Measurements from ENCODE around the gene CCDC184.
"Not testable (repeated sequence)": the region's sequence is repeated elsewhere in the genome, so short reads cannot be mapped to it uniquely, and the experiment has no call there.

DNA sequence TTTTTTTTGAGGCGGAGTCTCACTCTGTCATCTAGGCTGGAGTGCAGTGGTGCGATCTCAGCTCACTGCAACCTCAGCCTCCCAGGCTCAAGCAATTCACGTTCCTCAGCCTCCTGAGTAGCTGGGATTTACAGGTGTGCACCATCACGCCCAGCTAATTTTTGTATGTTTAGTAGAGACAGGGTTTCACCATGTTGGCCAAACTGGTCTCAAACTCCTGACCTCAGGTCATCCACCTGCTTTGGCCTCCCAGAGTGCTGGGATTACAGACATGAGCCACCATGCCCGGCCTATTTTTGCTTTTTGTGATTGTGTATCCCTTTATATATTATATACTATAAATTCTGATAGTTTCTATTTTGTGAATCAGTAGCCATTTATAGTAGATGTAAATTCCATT, 27.7 kb upstream of the CCDC184 start:
- TF ChIP-seq, protein P1, sequence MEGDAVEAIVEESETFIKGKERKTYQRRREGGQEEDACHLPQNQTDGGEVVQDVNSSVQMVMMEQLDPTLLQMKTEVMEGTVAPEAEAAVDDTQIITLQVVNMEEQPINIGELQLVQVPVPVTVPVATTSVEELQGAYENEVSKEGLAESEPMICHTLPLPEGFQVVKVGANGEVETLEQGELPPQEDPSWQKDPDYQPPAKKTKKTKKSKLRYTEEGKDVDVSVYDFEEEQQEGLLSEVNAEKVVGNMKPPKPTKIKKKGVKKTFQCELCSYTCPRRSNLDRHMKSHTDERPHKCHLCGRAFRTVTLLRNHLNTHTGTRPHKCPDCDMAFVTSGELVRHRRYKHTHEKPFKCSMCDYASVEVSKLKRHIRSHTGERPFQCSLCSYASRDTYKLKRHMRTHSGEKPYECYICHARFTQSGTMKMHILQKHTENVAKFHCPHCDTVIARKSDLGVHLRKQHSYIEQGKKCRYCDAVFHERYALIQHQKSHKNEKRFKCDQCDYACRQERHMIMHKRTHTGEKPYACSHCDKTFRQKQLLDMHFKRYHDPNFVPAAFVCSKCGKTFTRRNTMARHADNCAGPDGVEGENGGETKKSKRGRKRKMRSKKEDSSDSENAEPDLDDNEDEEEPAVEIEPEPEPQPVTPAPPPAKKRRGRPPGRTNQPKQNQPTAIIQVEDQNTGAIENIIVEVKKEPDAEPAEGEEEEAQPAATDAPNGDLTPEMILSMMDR (IDR thresholded peaks at IDR 0.05): not testable (repeated sequence)
- TF ChIP-seq POLR2A, POLR2AphosphoS5 (IDR thresholded peaks at IDR 0.05): not testable (repeated sequence)
